ELR (cell line): ENCODE results near the gene RSPO4.
A peak's percentile ranks its signal among the peaks of the same experiment; 100 is the strongest.

Experiments
- DNase-seq: peaks from one replicate; pipeline ENCODE4 v3.0.0-alpha.2; 2015; ENCODE audit warnings: low read depth

Gene RSPO4

DNA sequence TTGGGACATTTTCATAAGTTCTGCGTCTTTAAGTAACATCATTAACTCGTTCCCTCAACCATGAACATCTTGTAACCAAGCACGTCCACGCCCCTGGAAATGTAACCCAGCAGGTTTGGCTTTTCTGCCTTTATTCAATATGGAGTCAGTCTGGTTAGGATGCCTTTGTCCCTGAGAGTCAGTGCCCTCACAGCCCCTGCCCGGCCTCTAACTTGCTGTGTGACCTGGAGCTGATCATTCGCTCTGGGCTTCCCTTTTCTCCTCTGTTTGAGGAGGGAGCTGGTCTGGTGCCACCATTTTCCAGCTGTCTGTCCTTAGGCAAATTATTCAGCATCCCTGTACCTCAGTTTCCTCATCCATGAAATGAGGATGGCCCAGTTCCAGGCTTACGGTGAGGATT lies 59.5 kb downstream of the RSPO4 start:
- no peak for DNase-seq

DNA sequence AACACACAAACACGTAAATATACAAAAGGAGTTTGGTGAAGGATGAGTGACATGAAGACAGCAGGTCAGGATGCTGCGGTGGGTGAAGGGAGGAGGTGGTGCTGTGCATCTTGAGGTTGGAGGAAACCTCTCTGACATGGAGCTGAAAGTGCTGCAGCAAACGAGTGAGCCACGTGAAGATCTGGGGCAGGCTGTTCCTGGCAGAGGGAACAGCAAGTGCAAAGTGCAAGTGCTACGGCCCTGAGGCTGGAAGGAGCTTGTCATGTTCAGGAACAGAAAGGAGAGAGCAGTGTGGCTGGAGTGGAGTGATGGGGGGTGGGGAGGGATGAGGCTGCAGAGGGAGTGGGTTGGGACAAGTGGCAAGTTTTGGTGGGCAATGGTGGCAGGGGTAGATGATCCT lies 61.2 kb downstream of the RSPO4 start:
- no peak for DNase-seq

DNA sequence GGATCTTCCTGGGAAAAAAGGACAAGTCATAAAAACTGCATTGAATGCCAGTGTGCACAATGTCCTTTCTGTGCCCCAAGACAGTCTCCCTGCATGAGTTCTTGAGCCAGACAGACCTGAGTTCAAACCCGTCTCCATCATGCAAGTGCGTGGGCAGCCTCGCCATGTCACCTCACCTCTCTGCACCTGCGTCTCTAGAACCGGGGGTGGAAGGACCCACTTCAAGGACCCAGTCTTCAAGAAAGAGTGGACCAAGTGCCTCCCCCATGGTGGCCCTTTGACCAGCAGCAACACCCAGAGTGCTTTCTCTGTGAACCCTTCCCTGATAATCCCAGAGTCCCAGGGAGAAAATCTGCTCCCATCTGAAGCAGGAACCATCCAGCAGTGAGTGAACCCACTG lies 62.5 kb downstream of the RSPO4 start:
- no peak for DNase-seq

DNA sequence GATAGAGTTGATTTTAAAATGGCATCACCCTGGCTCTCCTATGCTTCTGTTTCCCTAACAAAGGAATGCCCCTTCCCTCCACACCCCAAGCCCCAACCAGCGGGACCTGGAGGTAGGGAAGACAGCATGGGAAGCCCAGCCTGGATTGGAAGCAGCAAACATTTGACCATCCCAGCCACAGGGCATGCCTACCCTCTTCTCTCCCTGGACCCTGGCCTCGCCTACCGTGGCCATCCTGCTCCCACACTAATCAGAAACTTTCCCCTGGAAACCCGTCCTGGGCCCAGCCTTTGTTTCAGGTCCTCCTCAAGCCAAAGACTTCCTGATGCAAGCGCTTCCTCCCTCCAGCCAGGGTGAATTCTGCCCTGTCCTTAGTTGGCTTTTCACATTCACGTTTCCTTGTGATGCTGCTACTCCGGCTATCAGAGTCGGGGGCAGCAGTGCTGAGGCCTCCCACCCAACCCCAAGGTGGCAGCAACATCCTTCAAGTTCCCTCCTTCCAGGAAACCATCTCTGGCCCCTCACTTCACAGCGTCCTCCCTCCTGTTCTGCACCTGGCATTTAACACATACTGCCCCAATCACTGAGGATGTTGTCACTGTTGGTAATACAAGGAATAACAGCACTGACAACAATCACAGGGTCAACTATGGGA lies 67.8 kb downstream of the RSPO4 start:
- DNase-seq, result no peak

DNA sequence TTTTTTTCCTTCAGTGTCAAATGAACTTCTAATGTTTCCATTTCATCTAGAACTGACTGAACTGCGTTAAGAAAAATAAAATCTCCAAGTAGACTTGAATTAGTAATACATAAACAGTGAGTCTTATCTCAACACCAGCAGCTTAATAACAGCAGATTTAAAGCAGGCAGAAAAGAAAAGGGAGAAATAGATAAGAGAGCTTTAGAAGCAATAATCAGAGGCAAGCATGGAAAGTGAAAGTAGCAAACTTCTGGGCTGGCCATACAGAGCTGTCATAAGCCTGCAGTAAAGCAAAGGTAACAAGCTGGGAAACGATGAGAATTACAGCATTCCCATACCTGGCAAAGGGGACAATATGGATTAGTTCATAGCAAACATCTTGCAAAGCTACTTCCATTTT lies 69.1 kb downstream of the RSPO4 start:
- DNase-seq, result no peak

DNA sequence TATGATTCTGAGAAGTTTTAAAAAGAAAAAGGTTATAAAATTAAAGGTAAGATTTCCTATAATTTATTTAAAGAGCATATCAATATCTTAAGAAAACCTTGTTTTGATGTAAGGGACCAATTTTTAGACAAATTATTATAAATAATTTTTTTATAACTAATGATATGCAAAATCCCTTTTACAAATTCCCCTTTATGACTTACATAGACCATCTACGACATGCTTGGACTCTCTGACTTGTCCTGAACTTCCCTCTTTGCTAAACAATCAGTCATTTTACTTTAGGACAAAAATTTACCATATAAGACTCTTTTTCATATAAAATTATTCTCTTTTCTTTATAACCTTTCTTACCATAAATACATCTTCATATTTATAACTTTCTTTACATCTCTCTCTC lies 70.7 kb downstream of the RSPO4 start:
- peak; percentile 35 for DNase-seq

DNA sequence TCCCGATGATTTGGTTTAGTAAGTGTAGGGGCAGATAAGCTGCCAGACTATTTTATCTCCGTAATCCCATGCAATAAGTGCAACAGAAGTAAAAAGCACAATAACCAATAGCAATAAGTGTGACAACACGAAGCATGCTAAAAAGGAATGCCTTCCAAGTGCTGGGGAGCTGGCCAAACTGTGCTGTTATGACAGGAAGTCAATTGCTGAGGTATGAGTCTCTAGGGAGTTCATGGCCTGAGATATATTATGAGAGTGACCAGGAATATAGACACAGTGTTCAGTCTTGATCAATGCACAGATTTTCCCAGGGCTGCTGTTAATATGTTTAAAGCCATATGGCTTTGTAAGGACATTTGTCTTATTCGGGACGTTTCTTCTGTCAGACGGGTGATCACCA lies 75.4 kb downstream of the RSPO4 start:
- DNase-seq, result no peak

DNA sequence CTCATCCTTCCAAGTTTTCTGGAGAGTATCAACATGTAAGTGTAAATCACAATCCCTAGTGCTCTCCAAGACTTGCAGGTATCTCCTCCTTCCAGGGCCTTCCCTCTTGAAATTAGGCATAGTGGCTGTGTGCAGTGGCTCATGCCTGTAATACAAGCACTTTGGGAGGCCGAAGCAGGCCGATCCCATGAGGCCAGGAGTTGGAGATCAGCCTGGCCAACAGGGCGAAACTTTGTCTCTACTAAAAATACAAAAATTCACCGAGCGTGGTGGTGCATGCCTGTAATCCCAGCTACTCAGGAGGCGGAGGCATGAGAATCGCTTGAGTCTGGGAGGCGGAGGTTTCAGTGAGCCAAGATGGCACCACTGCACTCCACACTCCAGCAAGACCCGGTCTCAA lies 76.6 kb downstream of the RSPO4 start:
- DNase-seq, result no peak

DNA sequence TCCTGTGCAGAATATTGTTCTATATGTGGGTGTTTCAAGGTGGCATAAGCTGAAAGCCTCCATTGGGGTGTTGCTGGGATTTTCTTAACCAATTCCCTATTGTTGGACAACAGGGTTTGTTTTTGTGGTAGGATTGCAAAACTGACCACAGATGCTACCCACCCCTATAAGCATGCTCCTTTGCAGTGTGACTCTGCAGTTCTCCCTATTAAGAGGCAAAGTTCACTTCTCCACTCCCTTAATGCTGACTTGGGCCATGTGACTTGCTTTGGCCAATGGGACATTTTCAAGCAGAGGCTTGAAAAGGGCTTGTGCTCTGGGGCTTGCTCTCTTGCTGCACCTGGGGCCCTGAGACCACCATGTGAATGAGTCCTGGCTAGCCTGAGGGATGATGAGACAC lies 77.5 kb downstream of the RSPO4 start:
- DNase-seq, result no peak

DNA sequence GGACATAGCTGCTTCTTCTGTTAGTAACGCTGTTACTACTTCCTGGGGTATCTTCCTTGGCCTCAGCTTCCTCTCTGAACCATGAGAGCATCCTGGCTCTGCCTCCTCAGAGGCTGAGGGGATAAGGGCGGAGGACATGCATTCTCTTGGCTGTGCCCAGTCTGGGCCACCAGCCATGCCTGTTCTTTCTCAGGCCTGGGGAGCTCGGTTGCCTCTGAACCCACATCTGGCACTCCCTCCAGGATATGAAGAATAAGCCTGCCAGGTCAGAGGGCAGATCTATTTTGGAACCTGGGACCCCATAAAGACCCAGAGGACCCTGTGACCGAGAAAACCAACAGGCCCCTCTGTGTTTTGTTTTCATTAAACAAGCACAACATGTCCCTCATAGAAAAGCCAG lies 79.3 kb downstream of the RSPO4 start:
- no peak for DNase-seq

DNA sequence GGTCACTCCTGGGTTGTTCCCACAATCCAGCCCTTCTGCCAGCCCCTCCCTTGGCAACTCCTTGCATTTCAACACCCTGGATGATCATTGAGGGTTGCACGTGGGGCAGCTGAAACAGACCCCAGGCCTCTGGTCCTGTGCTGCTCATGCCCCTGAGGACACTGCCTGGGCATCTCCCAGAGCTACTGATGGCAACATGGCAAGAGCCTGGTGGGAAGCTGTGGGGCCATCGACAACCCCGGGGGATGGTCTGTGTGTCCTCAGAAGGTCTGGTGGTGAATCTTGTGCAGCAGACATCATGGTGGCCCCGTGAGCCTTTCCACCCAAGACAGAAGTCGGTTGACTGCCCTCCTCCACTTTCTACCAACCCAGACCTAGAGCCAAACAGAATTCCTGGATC lies 81.0 kb downstream of the RSPO4 start:
- no peak for DNase-seq

DNA sequence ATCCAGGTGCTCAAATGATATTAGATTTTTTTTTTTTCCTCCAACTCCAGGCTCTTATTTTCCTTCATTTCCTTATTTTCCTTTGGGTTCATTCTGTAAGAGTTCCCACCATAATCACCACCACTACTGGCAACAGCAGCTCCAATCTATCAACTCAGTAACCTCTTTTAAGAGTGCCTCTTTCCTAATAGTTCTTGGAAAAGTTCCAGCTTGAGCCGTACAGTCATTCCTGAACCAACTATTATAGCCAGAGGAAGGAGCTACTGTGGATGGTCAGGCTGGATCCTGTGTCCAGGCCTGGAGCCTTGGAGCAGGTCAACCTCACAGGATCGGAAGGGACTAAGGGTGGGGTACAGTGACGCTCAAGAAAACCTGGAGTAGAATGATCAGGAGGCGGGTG lies 81.8 kb downstream of the RSPO4 start:
- DNase-seq, result no peak

DNA sequence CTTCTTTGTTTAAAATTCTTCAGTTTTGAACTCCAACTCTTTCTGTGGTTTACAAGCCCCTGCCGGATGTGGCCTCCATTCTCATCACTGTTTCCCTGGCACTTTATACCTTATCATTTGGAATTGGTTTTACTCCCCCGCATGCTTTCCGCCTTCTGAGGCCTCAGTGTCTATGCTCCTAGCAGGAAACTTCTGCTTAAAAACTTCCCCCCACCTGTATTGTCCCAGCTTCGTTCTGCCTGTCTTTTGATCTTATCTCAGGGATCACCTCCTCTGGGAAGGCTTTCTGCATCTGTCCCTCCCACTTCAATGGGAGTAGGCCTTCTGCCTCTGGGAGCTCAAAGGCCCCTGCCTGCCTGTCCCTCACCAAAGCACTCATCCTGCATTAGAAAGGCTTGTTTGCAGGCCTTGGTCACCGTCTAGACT lies 82.6 kb downstream of the RSPO4 start:
- no peak for DNase-seq

DNA sequence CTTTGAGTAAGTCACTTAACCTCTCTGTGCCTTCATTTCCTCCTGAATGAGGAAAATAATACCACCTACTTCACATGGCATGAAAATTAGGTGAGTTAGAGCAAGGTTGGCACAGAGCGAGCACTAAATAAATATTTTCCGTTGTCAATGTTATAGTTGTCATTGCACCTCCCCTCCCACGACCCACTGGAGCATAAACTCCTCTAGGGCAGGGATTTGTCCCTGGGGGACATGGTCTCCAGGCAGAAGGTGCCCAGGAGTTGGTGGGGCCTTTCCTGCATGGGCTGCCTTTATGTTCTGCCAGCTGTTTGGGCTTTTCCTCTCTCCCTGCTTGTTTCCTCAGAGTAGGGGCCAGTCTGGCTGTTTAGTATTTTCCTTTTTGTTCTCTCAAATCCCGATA lies 84.7 kb downstream of the RSPO4 start:
- no peak for DNase-seq

DNA sequence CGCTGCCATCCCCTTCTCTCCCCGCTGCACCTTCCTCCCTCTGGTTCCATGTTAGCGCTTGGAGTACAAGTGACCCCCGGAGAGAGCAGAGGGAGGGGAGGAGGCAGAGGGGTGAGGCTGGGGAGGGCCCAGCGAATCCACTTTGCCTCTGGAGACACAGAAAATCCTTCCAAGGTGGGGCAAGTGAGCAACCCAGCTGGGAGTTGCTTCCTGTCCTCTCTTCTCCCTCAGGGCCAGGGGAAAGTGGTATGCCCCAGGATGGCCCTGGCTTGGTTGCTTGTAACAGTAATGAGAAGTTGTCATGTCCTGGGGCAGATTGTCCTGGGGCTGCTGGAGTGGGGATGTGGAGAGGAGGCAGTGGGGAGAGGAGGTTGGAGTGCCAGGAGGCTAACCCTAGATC lies 85.3 kb downstream of the RSPO4 start:
- no peak for DNase-seq

DNA sequence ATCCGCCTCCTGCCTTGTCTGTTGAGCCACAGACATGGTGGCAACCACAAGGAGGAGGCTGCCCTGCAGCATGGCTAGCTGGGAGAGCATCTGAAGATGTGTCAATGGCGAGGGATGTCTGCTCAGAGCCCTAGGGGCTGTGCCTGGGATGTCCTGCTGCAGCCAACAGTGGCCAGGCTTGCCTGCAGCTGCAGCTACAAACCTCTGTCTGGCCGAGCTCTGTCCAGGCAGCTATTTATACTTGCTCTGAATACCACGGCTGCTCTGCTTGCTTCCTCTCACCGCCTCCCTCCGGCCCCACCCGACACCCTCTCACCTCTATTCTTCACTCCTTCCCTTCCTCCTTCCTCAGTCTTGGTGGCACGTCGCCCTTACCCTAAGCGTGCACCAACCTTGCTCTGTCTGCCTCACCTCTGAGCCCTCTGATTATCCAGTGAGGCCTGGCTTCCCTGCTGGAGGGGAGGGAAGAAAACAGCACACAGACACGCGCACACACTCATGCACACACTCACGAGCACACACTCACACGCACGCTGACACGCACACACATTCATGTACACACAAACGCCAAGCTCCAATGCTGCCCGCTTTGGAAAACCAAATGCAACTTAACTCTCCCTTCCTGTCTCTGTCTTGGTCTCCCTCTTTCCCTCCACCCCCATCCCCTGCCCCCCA lies 85.8 kb downstream of the RSPO4 start, which contains the start of gene ANGPT4:
ANGPT4 (minus strand) TSS at position 210 of the 675 bp plus-strand sequence; CDS start at position 90, 120 bp downstream.
- no peak for DNase-seq

DNA sequence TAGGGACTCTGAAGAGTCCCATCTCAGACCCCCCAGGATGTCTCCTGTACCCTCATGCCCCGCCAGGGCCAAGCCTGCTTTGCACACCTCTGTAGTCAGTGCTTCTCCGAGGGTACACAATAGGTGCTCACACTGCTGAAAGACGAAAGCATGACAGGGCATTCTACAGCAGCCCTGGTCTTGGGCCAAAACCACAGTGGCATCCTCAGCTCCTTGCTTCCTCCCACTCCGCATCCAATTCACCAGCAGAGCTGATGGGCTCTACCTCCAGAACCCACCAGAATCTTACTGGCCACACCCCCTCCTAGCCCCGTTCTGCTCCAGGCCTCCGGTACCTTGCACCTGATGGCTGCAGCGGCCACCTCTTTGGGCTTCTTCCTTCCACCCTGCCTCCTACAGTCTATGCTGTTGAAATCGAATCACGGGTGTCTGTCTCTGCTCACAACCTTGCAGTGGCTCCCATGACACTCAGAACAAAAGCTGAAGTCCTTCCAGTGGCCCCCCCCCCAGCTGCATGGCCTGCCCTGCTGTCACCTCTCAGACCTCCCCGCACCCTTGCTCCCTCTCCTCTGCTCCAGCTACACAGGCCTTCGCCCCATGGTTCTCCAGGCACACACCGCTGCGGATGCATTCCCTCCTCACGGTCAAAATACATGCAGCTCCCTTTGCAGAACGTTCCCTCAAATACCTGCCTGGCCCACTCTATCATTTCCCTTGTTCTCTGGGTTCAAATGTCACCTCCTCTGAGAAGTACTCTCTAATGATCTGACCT lies 87.2 kb downstream of the RSPO4 start:
- DNase-seq, result no peak

DNA sequence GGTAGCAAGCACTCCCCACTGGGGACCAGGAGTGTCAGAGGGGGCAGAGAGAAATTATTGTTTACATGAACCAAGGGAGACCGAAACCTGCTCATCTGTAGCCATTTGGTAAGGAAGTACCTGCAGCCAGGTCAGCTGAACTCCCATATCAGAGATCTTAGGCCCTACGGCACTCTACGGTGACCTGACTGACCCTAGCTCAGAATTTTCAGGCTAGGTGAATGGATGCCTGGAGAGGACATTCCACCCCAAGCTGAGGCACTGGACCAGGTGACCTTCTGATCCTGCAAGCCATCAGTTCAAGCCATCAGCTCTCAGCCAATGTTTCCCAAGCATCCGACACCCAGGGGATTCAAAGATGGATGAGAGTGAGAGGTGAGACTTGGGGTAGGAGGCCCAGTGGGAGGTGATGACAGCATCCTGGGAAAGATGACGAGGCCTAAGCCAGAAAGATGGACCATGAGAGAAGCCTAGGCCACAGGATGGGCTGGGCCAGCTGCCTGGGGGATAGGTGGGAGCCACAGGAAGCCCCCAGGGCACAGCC lies 88.7 kb downstream of the RSPO4 start:
- no peak for DNase-seq

DNA sequence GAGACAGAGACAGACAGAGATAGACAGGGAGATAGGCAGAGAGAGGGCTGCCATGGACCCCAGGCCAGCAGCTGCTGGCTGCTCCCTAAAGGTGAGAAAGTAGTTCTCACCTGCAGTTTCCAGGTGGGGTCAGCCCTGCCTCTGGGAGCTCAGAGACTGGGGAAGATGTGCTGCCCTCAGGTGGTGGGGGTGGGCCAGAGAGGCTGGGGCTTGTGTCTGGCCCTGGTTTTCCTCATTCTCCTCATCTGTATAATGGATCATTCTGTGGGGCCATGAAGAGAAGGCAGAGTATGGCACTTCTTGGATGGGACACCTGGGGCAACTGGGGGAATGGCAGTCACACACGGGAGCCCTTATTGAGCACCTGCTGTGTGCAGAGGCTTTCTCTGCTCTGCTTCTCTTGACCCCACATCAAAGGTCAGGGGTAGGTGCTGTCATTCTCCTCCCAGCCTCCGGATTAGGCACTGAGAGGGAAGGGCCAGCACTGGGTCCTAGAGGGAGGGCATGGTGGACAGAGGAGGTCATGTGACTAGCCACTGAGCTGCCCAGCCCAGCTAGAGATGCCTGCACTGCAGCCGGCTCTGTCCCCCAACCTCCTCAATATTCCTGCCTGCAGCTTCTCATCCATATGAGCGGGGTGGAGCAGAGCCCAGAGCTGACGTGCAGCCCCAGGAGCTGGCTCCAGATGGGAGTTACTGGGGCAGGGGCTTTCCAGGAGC lies 90.1 kb downstream of the RSPO4 start:
- no peak for DNase-seq

DNA sequence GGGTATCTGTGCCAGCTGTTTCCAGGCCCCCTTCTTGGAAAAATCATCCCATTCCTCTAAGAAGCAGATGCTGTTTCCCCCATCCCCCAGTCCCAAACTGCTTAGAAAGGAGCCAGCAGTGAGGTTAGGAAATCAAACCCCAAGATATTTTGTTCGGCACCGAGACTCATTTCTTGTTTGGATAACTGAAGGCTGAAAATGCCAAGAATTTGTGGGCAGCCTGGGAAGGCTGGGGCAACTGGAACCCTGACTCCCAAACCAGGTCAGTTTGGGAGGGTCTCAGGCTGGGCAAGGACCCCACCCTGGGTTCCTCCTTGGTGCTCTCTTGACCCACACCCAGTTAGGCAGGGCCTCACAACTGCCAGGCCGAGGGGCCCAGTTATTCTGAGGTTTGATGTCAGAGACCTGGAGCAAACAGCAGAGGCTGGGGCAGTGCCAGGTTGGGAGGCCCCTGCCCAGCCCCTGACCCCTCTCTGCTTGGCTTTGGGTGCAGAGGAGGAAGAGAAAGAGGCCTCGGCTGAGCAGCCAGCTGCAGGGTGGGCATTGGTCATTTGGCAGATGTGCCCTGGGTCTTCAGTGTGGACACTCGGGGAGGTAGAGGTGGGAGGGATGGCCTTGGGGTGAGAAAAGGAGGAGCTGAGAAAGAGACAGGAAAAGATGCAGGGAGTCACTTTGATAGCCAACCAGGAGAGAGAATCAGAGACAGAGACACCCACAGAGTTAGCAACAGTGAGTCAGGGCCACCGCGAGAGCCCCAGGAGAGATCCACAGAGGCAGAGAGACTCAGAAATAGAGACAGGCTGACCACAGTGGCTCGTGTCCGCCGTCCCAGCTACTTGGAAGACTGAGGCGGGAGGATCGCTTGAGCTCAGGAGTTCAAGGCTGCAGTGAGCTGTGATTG lies 91.0 kb downstream of the RSPO4 start:
- DNase-seq, result peak; percentile 30
